Panc1 (cell line): ENCODE measurements around the gene PRPF31. TPM values are rescaled to one million over a fixed set of nuclear protein-coding genes. Genes with fewer than 3 reads are reported as not detected.

Source experiments
- ATAC-seq: fragments of 200-7000 bp; cut with Tn5 transposase; 2 replicates; pipeline ENCODE4 v1.9.1; 2020; ENCODE audit warnings: mild to moderate bottlenecking, moderate library complexity
- BruUV-seq: library from RNA; stranded (reverse); fragments of 400-500 nt; replicated peaks from 2 replicates; lab custom pipeline; 2021; lab: Mats Ljungman, UMichigan
- CTCF ChIA-PET: fragments of 300-600 bp; sonication (Branson Sonifier 250); formaldehyde crosslinking; loops from one replicate; lab custom pipeline; 2022; ENCODE audit warnings: antibody characterized with exemption; lab: Charles Lee
- POLR2A ChIA-PET: fragments of 300-600 bp; sonication (Branson Sonifier 250); formaldehyde crosslinking; loops from one replicate; lab custom pipeline; 2022; ENCODE audit warnings: antibody characterized with exemption; lab: Charles Lee
- DNase-seq: peaks from one replicate; pipeline ENCODE4 v3.0.0-alpha.2; 2010; ENCODE audit warnings: low read depth, low spot score
- H3K27ac ChIP-seq: 2 replicates; pipeline ENCODE4 v1.5.1; 2011; ENCODE audit warnings: mild to moderate bottlenecking, low read length, inconsistent platforms
- H3K27me3 ChIP-seq: fragments of 200-500 bp; sonication (Bioruptor generic); 2 replicates; pipeline ENCODE4 v1.6.0; 2014; ENCODE audit warnings: low read length, inconsistent platforms; ENCODE audit not compliant: control insufficient read depth, insufficient read depth
- H3K36me3 ChIP-seq: fragments of 200-500 bp; sonication (Bioruptor generic); 2 replicates; pipeline ENCODE4 v1.5.1; 2014; ENCODE audit warnings: inconsistent platforms, mild to moderate bottlenecking, low read length, moderate library complexity; ENCODE audit not compliant: control insufficient read depth, insufficient read depth
- H3K4me1 ChIP-seq: 2 replicates; pipeline ENCODE4 v1.5.1; 2011; ENCODE audit warnings: inconsistent platforms, mild to moderate bottlenecking, low read length, moderate library complexity; ENCODE audit not compliant: control insufficient read depth, insufficient read depth
- H3K4me3 ChIP-seq, 2 experiments: 2 replicates each; pipeline ENCODE4 v1.5.1; 2011 to 2012; ENCODE audit warnings: low read depth in 2 of 2, low read length in 2 of 2, mild to moderate bottlenecking in 2 of 2, inconsistent platforms in 1 of 2, moderate library complexity in 1 of 2
- H3K9me3 ChIP-seq: fragments of 200-500 bp; sonication (Bioruptor generic); 2 replicates; pipeline ENCODE4 v1.5.1; 2014; ENCODE audit warnings: low read depth, mild to moderate bottlenecking, inconsistent platforms, low read length, moderate library complexity; ENCODE audit not compliant: control insufficient read depth, insufficient read depth
- CTCF ChIP-seq: fragments of 450-650 bp; IDR thresholded peaks from 2 replicates; pipeline ENCODE4 v1.5.1; 2017; ENCODE audit warnings: mild to moderate bottlenecking
- POLR2AphosphoS5 ChIP-seq: IDR thresholded peaks from 2 replicates; pipeline ENCODE4 v1.6.1; 2012; ENCODE audit warnings: mild to moderate bottlenecking, low read depth, low read length, moderate library complexity
- SIN3A ChIP-seq: IDR thresholded peaks from 2 replicates; pipeline ENCODE4 v1.6.1; 2012; ENCODE audit warnings: low read depth, mild to moderate bottlenecking, low read length, moderate library complexity, borderline replicate concordance; ENCODE audit not compliant: insufficient read depth
- TCF7L2 ChIP-seq: IDR thresholded peaks from 2 replicates; pipeline ENCODE4 v1.6.1; 2011; ENCODE audit warnings: mild to moderate bottlenecking, low read depth, low read length, inconsistent platforms
- in situ Hi-C: cut with HindIII; loops from 2 replicates; pipeline ENCODE4 v1.10.0; 2016; ENCODE audit warnings: low sequenced_read_pairs, low pct_unique_long_range_greater_than_20kb
- intact Hi-C: fragments of 100-400 bp; cut with micrococcal nuclease; formaldehyde crosslinking; loops from one replicate; pipeline ENCODE4 v1.10.0; 2022; ENCODE audit not compliant: unreplicated experiment
- total RNA-seq: library from RNA; stranded (reverse); gene quantifications from one replicate; pipeline ENCODE4 v1.2.1, GENCODE V29; 2021; ENCODE audit not compliant: unreplicated experiment
- TF ChIP-seq, protein P1 (sequence below), 2 experiments: IDR thresholded peaks; 2 replicates each; pipeline ENCODE4 v1.6.1; 2011 to 2012; ENCODE audit warnings: low read depth in 2 of 2, control low read depth in 1 of 2, low read length in 1 of 2, mild to moderate bottlenecking in 1 of 2, moderate library complexity in 1 of 2; ENCODE audit not compliant: insufficient read depth in 1 of 2

The PRPF31 gene
- total RNA-seq, 1 experiment from 2014 or later, result 117 TPM

DNA sequence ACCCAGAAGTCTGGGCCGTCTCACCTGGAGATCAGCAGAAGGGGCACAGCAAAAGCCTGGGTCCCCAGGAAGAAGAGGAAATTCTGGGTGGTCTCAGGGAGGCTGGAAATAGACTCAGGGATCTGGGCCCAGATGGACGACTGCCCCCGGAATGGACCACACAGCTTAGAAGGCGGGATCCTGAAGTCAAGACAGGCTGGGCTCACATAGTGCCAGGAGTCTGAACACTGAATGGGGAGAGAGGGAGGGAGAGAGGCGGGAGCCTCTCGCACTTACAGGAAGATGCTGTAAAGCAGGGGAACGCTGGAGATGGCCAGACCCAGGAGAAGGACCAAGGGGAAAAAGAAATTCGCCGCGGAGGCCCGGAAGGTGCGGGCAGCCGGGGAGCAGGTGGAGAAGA, 45.3 kb downstream of the PRPF31 start:
- peak overlapping the region; percentile 92 for H3K27ac ChIP-seq
- peaks cover 22% of the 10 kb centered on the region for H3K4me1 ChIP-seq
- peaks cover 3% of the 10 kb centered on the region; the same call in 1 of the 2 replicates for H3K36me3 ChIP-seq
- intact Hi-C loops, result no loop called here
- H3K4me3 ChIP-seq, result peak overlapping the region; percentile 76 to 84
- no peak for DNase-seq
- in situ Hi-C loops, result no loop called here
- BruUV-seq, result no TSS peak
- H3K9me3 ChIP-seq, result no peaks in the 10 kb centered on the region
- no peak for TF ChIP-seq CTCF
- TF ChIP-seq TCF7L2, result no peak
- TF ChIP-seq SIN3A, result no peak
- TF ChIP-seq, protein P1, sequence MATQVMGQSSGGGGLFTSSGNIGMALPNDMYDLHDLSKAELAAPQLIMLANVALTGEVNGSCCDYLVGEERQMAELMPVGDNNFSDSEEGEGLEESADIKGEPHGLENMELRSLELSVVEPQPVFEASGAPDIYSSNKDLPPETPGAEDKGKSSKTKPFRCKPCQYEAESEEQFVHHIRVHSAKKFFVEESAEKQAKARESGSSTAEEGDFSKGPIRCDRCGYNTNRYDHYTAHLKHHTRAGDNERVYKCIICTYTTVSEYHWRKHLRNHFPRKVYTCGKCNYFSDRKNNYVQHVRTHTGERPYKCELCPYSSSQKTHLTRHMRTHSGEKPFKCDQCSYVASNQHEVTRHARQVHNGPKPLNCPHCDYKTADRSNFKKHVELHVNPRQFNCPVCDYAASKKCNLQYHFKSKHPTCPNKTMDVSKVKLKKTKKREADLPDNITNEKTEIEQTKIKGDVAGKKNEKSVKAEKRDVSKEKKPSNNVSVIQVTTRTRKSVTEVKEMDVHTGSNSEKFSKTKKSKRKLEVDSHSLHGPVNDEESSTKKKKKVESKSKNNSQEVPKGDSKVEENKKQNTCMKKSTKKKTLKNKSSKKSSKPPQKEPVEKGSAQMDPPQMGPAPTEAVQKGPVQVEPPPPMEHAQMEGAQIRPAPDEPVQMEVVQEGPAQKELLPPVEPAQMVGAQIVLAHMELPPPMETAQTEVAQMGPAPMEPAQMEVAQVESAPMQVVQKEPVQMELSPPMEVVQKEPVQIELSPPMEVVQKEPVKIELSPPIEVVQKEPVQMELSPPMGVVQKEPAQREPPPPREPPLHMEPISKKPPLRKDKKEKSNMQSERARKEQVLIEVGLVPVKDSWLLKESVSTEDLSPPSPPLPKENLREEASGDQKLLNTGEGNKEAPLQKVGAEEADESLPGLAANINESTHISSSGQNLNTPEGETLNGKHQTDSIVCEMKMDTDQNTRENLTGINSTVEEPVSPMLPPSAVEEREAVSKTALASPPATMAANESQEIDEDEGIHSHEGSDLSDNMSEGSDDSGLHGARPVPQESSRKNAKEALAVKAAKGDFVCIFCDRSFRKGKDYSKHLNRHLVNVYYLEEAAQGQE (IDR thresholded peaks at IDR 0.05; ENCODE audit: insufficient read depth in 1 of 2, low read depth in 2 of 2, low read length in 1 of 2), result no peak
- no peak for TF ChIP-seq POLR2AphosphoS5
- no peak for ATAC-seq
- ChIA-PET POLR2A (interaction anchor here (0.7 kb wide), 1 partner anchor 29 kb away, joined by 3 read pairs; the partner anchor contains the start of gene MBOAT7), CTCF (no interaction called here)
- no peaks in the 10 kb centered on the region for H3K27me3 ChIP-seq

DNA sequence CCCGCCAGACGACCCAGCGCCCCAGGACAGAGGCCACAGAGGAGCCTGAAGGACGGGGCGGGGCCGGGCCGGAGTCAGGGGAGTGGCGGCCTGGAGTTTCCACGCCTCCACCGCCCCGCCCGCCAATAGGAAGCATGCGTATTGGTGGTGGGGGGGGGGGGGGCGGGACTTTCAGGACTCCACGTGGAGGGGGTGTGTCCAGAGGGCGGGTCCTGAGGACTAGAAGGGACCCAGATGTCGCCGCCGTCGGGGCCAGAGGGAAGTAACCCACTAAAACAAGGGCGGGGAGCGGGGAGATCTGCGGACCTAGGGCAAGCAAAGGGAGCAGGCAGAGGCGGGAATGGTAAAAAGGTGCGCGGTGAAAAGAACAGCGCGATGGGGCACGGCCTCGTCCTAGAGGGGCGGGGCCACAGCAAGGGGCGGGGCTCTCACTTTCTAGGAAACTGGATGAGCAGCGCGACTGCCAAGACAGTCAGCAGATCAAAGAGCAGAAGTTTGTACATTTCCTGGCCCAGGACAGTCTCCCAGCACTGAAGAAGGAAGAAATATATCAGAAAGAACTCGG, 46.8 kb downstream of the PRPF31 start:
- no peak for TF ChIP-seq CTCF
- TF ChIP-seq, protein P1 (IDR thresholded peaks at IDR 0.05; ENCODE audit: insufficient read depth in 1 of 2, low read depth in 2 of 2, low read length in 1 of 2), result no peak
- 0 out of 2 replicates have a peak, but pooled peaks have one; percentile 61 for TF ChIP-seq SIN3A
- TF ChIP-seq TCF7L2, result peak; percentile 65
- TF ChIP-seq POLR2AphosphoS5, result peak; percentile 61; the same call in 1 of the 2 replicates
- H3K4me1 ChIP-seq, result peaks cover 22% of the 10 kb centered on the region
- POLR2A ChIA-PET, result interaction anchor here (0.6 kb wide), 1 partner anchor 25 kb away, joined by 3 read pairs; no protein-coding TSS in a partner anchor
- H3K4me3 ChIP-seq, result peak overlapping the region; percentile 76 to 84
- peak overlapping the region; percentile 77 for H3K27ac ChIP-seq
- no TSS peak for BruUV-seq
- ATAC-seq (peak; percentile 42), DNase-seq (peak; percentile 61)
- in situ Hi-C loops, result no loop called here
- no peaks in the 10 kb centered on the region for H3K9me3 ChIP-seq
- H3K36me3 ChIP-seq, result peaks cover 3% of the 10 kb centered on the region; the same call in 1 of the 2 replicates
- intact Hi-C loops, result no loop called here
- CTCF ChIA-PET, result no interaction called here
- no peaks in the 10 kb centered on the region for H3K27me3 ChIP-seq
